ENCODE data around the gene LRRC32.

Gene LRRC32

GRCh38 chr11:76656571-76657081 lies 13.9 kb downstream of the LRRC32 start:
- H3K27ac ChIP-seq (ENCODE audit: low read depth, low read length) = no peak overlapping the region
- no peak overlapping the region for H3K9ac ChIP-seq (ENCODE audit: low read depth, low read length)
- no peaks in the 10 kb centered on the region for H3K36me3 ChIP-seq (ENCODE audit: control insufficient read depth, insufficient read depth, low read length)
- H3K4me3 ChIP-seq (ENCODE audit: low read depth, low read length) = no peak overlapping the region
- H3K27me3 ChIP-seq (ENCODE audit: control insufficient read depth, insufficient read depth, low read length) = no peaks in the 10 kb centered on the region
- no peaks in the 10 kb centered on the region for H3K9me3 ChIP-seq (ENCODE audit: control insufficient read depth, insufficient read depth, low read length)
- H3K4me1 ChIP-seq (ENCODE audit: control insufficient read depth, insufficient read depth, low read length) = no peaks in the 10 kb centered on the region; the same call in 1 of the 2 replicates

DNA sequence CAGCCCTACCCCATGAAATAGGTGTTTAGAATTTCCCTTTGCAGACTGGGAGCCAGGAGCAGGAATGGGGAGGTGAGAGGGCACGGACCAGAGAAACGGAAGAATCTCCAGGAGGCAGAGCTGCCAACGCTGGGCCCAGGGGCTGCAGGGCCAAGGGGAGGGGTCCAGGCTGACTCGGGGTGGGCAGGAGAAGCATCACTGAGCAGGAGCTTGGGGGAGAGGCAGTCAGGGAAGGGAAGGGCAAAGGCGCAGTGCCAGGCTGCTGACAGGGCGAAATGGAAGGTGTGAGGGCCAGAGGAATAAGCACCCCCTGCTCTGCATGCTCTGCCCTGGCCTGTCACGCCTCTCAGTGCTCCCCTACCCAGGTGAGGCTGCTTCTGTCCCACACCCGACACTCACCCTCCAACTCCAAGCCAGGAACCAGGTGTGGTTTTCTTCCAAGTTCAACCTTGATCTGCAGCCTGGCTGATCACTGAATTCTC lies 14.5 kb downstream of the LRRC32 start:
- H3K9ac ChIP-seq (ENCODE audit: low read depth, low read length) = no peak overlapping the region
- H3K9me3 ChIP-seq (ENCODE audit: control insufficient read depth, insufficient read depth, low read length) = no peaks in the 10 kb centered on the region
- no peaks in the 10 kb centered on the region for H3K27me3 ChIP-seq (ENCODE audit: control insufficient read depth, insufficient read depth, low read length)
- H3K27ac ChIP-seq (ENCODE audit: low read depth, low read length) = no peak overlapping the region
- no peak overlapping the region for H3K4me3 ChIP-seq (ENCODE audit: low read depth, low read length)
- H3K36me3 ChIP-seq (ENCODE audit: control insufficient read depth, insufficient read depth, low read length) = no peaks in the 10 kb centered on the region
- H3K4me1 ChIP-seq (ENCODE audit: control insufficient read depth, insufficient read depth, low read length) = no peaks in the 10 kb centered on the region; the same call in 1 of the 2 replicates

- Histone ChIP-seq H3K4me3 (ENCODE audit: low read depth, low read length) (no peak overlapping the region), H3K9me3 (ENCODE audit: control insufficient read depth, insufficient read depth, low read length) (no peaks in the 10 kb centered on the region), H3K9ac (ENCODE audit: low read depth, low read length) (no peak overlapping the region), H3K27me3 (ENCODE audit: control insufficient read depth, insufficient read depth, low read length) (no peaks in the 10 kb centered on the region), H3K36me3 (ENCODE audit: control insufficient read depth, insufficient read depth, low read length) (no peaks in the 10 kb centered on the region), H3K27ac (ENCODE audit: low read depth, low read length) (no peak overlapping the region), H3K4me1 (ENCODE audit: control insufficient read depth, insufficient read depth, low read length) (no peaks in the 10 kb centered on the region; the same call in 1 of the 2 replicates)
These were observed 15.0 kb downstream of the LRRC32 start for GRCh38 chr11:76655501-76656049.

- Histone ChIP-seq H3K9ac (ENCODE audit: low read depth, low read length) (no peak overlapping the region), H3K4me1 (ENCODE audit: control insufficient read depth, insufficient read depth, low read length) (no peaks in the 10 kb centered on the region; the same call in 1 of the 2 replicates), H3K27me3 (ENCODE audit: control insufficient read depth, insufficient read depth, low read length) (no peaks in the 10 kb centered on the region), H3K4me3 (ENCODE audit: low read depth, low read length) (no peak overlapping the region), H3K36me3 (ENCODE audit: control insufficient read depth, insufficient read depth, low read length) (no peaks in the 10 kb centered on the region), H3K27ac (ENCODE audit: low read depth, low read length) (no peak overlapping the region), H3K9me3 (ENCODE audit: control insufficient read depth, insufficient read depth, low read length) (no peaks in the 10 kb centered on the region)
These were observed 15.6 kb downstream of the LRRC32 start for GRCh38 chr11:76654980-76655379.

DNA sequence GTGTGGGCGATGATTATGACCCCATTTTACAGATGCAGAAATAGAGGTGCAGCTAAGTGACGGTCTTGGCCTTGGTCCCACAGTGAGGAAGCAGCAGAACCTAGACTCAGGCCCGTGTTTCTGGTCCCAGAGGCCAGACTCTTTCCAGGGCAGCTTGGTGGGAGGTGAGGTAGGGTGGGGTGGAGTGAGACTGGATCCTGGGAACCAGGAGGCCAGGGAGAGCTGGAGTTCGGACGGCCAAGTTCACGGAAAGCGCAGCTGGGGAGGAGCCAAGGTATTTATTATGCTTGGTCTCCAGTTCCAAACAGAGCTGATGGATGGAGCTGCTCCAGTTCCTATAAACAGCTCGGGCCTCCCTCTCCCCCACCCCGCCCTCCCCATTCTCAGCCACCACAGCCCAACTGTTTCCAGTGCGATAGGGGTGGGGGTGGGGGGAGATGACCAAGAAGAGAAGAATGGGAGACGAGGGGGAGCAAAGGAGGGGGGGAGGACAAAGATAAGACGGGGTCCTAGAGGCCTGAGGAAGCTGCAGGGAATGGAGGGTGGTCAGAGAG lies 16.2 kb downstream of the LRRC32 start:
- no peaks in the 10 kb centered on the region for H3K9me3 ChIP-seq (ENCODE audit: control insufficient read depth, insufficient read depth, low read length)
- H3K36me3 ChIP-seq (ENCODE audit: control insufficient read depth, insufficient read depth, low read length) = no peaks in the 10 kb centered on the region
- no peak overlapping the region for H3K4me3 ChIP-seq (ENCODE audit: low read depth, low read length)
- H3K4me1 ChIP-seq (ENCODE audit: control insufficient read depth, insufficient read depth, low read length) = no peaks in the 10 kb centered on the region; the same call in 1 of the 2 replicates
- H3K27ac ChIP-seq (ENCODE audit: low read depth, low read length) = no peak overlapping the region
- H3K27me3 ChIP-seq (ENCODE audit: control insufficient read depth, insufficient read depth, low read length) = no peaks in the 10 kb centered on the region
- no peak overlapping the region for H3K9ac ChIP-seq (ENCODE audit: low read depth, low read length)

DNA sequence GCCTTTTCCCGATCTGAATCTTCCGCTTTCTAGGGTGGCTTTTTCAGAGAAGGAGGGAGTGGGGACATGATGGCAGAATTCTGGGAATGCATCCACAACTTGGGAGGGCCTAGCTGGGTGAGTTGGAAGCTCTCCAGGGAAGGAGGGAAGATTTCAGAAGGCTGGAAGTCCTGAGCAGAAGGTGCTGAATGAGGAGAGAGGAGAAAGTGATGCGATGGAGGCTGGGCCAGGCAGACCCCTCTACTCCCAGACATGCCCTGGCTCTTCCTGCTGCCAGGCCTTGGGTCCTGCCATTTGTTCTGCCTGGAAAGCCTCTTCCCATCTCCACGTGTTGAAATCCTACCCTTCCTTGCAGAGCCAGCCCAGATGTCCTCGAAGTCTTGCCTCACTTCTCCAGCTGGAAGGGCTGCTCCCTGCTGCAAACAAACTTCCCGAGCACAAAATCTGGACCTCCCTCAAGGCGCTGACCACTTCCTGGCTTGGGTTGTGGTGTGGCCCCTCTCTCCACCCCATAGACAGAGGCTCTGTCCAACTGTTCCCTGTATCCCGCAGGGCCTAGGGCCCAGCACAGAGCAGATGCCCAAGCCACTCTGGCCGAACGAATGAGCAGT lies 16.8 kb downstream of the LRRC32 start:
- Histone ChIP-seq H3K4me3 (ENCODE audit: low read depth, low read length) (no peak overlapping the region), H3K27me3 (ENCODE audit: control insufficient read depth, insufficient read depth, low read length) (no peaks in the 10 kb centered on the region), H3K4me1 (ENCODE audit: control insufficient read depth, insufficient read depth, low read length) (no peaks in the 10 kb centered on the region; the same call in 1 of the 2 replicates)

DNA sequence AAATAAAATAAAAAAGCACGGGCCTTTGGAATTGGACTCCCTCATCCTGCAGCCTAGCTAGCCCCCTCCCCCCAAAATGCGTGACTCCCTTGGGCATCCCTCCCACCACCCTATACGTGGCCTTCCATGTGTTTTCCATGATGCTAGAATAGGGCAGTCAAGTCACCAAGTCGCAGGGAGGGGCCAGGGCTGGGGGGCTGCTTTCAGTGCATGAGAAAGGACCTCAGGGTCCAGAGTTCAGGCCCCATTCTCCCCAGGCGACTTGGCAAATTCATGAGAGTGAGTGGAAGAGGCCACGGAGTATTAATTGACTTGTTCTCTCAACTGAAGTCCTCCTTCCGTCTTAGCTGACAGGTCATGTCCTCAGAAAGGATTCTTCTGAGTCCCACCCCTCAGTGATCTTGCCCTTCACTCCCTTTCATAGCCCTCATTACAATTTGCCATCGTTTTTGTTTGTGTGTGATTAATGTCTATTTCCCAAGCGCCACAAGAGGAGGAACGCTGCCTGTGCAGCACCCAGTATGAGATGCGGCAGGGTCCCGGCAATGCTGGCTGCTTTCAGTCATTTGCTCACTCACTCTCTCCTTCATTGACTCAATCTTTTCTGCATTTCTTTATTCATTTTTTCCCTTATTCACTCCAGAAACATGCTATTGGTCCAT lies 17.4 kb downstream of the LRRC32 start:
- H3K27ac ChIP-seq (ENCODE audit: low read depth, low read length) = no peak overlapping the region
- no peaks in the 10 kb centered on the region for H3K36me3 ChIP-seq (ENCODE audit: control insufficient read depth, insufficient read depth, low read length)
- H3K27me3 ChIP-seq (ENCODE audit: control insufficient read depth, insufficient read depth, low read length) = no peaks in the 10 kb centered on the region
- H3K4me3 ChIP-seq (ENCODE audit: low read depth, low read length) = no peak overlapping the region
- no peaks in the 10 kb centered on the region; the same call in 1 of the 2 replicates for H3K4me1 ChIP-seq (ENCODE audit: control insufficient read depth, insufficient read depth, low read length)
- H3K9me3 ChIP-seq (ENCODE audit: control insufficient read depth, insufficient read depth, low read length) = no peaks in the 10 kb centered on the region
- no peak overlapping the region for H3K9ac ChIP-seq (ENCODE audit: low read depth, low read length)

More for the DNA sequence above, 16.8 kb downstream of the LRRC32 start:
- H3K9ac ChIP-seq (ENCODE audit: low read depth, low read length) = no peak overlapping the region
- no peaks in the 10 kb centered on the region for H3K9me3 ChIP-seq (ENCODE audit: control insufficient read depth, insufficient read depth, low read length)
- H3K36me3 ChIP-seq (ENCODE audit: control insufficient read depth, insufficient read depth, low read length) = no peaks in the 10 kb centered on the region
- no peak overlapping the region for H3K27ac ChIP-seq (ENCODE audit: low read depth, low read length)

GRCh38 chr11:76649851-76650372 lies 20.6 kb downstream of the LRRC32 start:
- Histone ChIP-seq H3K36me3 (ENCODE audit: control insufficient read depth, insufficient read depth, low read length) (no peaks in the 10 kb centered on the region), H3K9ac (ENCODE audit: low read depth, low read length) (no peak overlapping the region), H3K4me3 (ENCODE audit: low read depth, low read length) (no peak overlapping the region), H3K27me3 (ENCODE audit: control insufficient read depth, insufficient read depth, low read length) (no peaks in the 10 kb centered on the region), H3K9me3 (ENCODE audit: control insufficient read depth, insufficient read depth, low read length) (0 out of 2 replicates have a peak, but pooled peaks cover 6% of the 10 kb centered on the region), H3K4me1 (ENCODE audit: control insufficient read depth, insufficient read depth, low read length) (no peaks in the 10 kb centered on the region), H3K27ac (ENCODE audit: low read depth, low read length) (no peak overlapping the region)

DNA sequence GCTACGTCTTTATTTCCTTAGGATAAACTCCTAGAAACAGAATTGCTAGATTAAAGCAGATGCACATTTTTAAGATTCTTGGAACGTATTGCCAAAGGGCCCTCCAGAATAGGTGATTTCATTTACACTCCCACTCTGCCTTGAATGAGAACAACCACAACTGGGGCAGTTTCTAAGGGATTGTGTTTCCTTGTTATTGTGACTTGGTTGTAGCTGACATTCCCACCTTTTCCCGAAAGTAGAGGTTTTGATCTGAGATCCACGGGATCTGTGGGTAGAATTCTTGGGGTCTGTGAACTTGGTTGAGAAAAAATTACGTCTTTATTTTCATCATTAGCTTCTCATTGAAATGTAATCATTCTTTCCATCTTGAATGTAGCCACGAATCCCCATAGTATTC lies 21.5 kb downstream of the LRRC32 start:
- H3K27ac ChIP-seq (ENCODE audit: low read depth, low read length) = no peak overlapping the region
- no peaks in the 10 kb centered on the region for H3K4me1 ChIP-seq (ENCODE audit: control insufficient read depth, insufficient read depth, low read length)
- no peak overlapping the region for H3K9ac ChIP-seq (ENCODE audit: low read depth, low read length)
- H3K9me3 ChIP-seq (ENCODE audit: control insufficient read depth, insufficient read depth, low read length) = 0 out of 2 replicates have a peak, but pooled peaks cover 6% of the 10 kb centered on the region
- H3K36me3 ChIP-seq (ENCODE audit: control insufficient read depth, insufficient read depth, low read length) = no peaks in the 10 kb centered on the region
- no peak overlapping the region for H3K4me3 ChIP-seq (ENCODE audit: low read depth, low read length)
- H3K27me3 ChIP-seq (ENCODE audit: control insufficient read depth, insufficient read depth, low read length) = no peaks in the 10 kb centered on the region

GRCh38 chr11:76648061-76648460 lies 22.5 kb downstream of the LRRC32 start:
- Histone ChIP-seq H3K36me3 (ENCODE audit: control insufficient read depth, insufficient read depth, low read length) (no peaks in the 10 kb centered on the region), H3K4me1 (ENCODE audit: control insufficient read depth, insufficient read depth, low read length) (no peaks in the 10 kb centered on the region)

More at GRCh38 chr11:76648061-76648460, 22.5 kb downstream of the LRRC32 start:
- Histone ChIP-seq H3K27me3 (ENCODE audit: control insufficient read depth, insufficient read depth, low read length) (no peaks in the 10 kb centered on the region), H3K9me3 (ENCODE audit: control insufficient read depth, insufficient read depth, low read length) (0 out of 2 replicates have a peak, but pooled peaks cover 6% of the 10 kb centered on the region), H3K4me3 (ENCODE audit: low read depth, low read length) (no peak overlapping the region), H3K9ac (ENCODE audit: low read depth, low read length) (no peak overlapping the region), H3K27ac (ENCODE audit: low read depth, low read length) (no peak overlapping the region)

Measured in HUES48 (cell line).